ENCODE measurements around the gene PTPRO. TPM values are rescaled to one million over a fixed set of nuclear protein-coding genes. Genes with fewer than 3 reads are reported as not detected.
A peak's percentile ranks its signal among the peaks of the same experiment; 100 is the strongest.

Gene PTPRO
- total RNA-seq: 10 to 100 TPM in 1 of 2 donors, 1 to 10 TPM in 1; 2.6 to 11.7 TPM
- polyA plus RNA-seq: 1 to 10 TPM; 2.7 to 4.1 TPM
- long read RNA-seq, donor 1: 0 reads
- long read RNA-seq, donor 2: 0 reads
- long read RNA-seq, donor 3: 0 reads
- long read RNA-seq, donor 4, partial matches to known transcripts: 0 of 1 reads
- long read RNA-seq, donor 4, other reads (novel, unspliced or antisense): 0 of 1 reads
- long read RNA-seq, donor 5: 0 reads

- ATAC-seq (ENCODE audit: insufficient read depth, low FRiP score): peak; percentile 11
These were observed at the start of gene PTPRO for GRCh38 chr12:15322164-15323061. TSS of gene PTPRO (plus strand) at chr12:15322508.

GRCh38 chr12:15273896-15274295 lies 48.4 kb upstream of the PTPRO start:
- Histone ChIP-seq H3K4me3 (no peak overlapping the region), H3K9ac (ENCODE audit: insufficient read depth in 1 of 2, low read length in 2 of 2) (no peak overlapping the region), H3K27me3 (ENCODE audit: control insufficient read depth in 3 of 3, insufficient read depth in 3 of 3, low read length in 2 of 3) (peaks cover 0 to 2% (median 0%) of the 10 kb centered on the region in 3 donors), H3K27ac (ENCODE audit: low read depth in 1 of 2, low read length in 1 of 2) (no peak overlapping the region), H3K4me1 (ENCODE audit: control insufficient read depth in 5 of 5, insufficient read depth in 5 of 5, low read length in 5 of 5) (peaks cover 0 to under 1% (median 0%) of the 10 kb centered on the region in 5 donors), H3K36me3 (ENCODE audit: control insufficient read depth in 4 of 4, insufficient read depth in 4 of 4, low read length in 4 of 4) (no peaks in the 10 kb centered on the region), H3K9me3 (ENCODE audit: control insufficient read depth in 4 of 4, insufficient read depth in 3 of 4, low read length in 3 of 4) (no peaks in the 10 kb centered on the region)
- 77 to 84% methylated on average over 3 of the region's 3 CpGs for WGBS, 2 donors
- DNase-seq (no peak), ATAC-seq (ENCODE audit: insufficient read depth, low FRiP score) (no peak)
- TF ChIP-seq CTCF (IDR thresholded peaks at IDR 0.05; ENCODE audit: control extremely low read depth, extremely low read depth): no peak

More at GRCh38 chr12:15322164-15323061, at the start of gene PTPRO:
- H3K36me3 ChIP-seq (ENCODE audit: control insufficient read depth in 4 of 4, insufficient read depth in 4 of 4, low read length in 4 of 4): no peaks in the 10 kb centered on the region
- no peak within 1 kb of the TSS for H3K27ac ChIP-seq (ENCODE audit: low read depth in 1 of 2, low read length in 1 of 2)
- no peak for TF ChIP-seq CTCF (IDR thresholded peaks at IDR 0.05; ENCODE audit: control extremely low read depth, extremely low read depth)
- 1 to 2% methylated on average over 57 to 70 of the region's 70 CpGs for WGBS, 2 donors
- H3K27me3 ChIP-seq (ENCODE audit: control insufficient read depth in 3 of 3, insufficient read depth in 3 of 3, low read length in 2 of 3): peaks cover 0 to 29% (median 22%) of the 10 kb centered on the region in 3 donors
- peak; percentile 24 to 37 (median 35) for DNase-seq
- H3K4me1 ChIP-seq (ENCODE audit: control insufficient read depth in 5 of 5, insufficient read depth in 5 of 5, low read length in 5 of 5): peaks cover 0 to 12% (median 0%) of the 10 kb centered on the region in 5 donors
- H3K4me3 ChIP-seq: no peak within 1 kb of the TSS
- H3K9ac ChIP-seq (ENCODE audit: insufficient read depth in 1 of 2, low read length in 2 of 2): peak within 1 kb of the TSS in 1 of 2 donors; percentile 42
- H3K9me3 ChIP-seq (ENCODE audit: control insufficient read depth in 4 of 4, insufficient read depth in 3 of 4, low read length in 3 of 4): peaks cover 0 to 3% (median 0%) of the 10 kb centered on the region in 4 donors

GRCh38 chr12:15274561-15274967 lies 47.7 kb upstream of the PTPRO start:
- Histone ChIP-seq H3K27me3 (ENCODE audit: control insufficient read depth in 3 of 3, insufficient read depth in 3 of 3, low read length in 2 of 3) (peaks cover 0 to 2% (median 0%) of the 10 kb centered on the region in 3 donors), H3K4me1 (ENCODE audit: control insufficient read depth in 5 of 5, insufficient read depth in 5 of 5, low read length in 5 of 5) (peaks cover 0 to 6% (median 0%) of the 10 kb centered on the region in 5 donors), H3K9me3 (ENCODE audit: control insufficient read depth in 4 of 4, insufficient read depth in 3 of 4, low read length in 3 of 4) (no peaks in the 10 kb centered on the region), H3K27ac (ENCODE audit: low read depth in 1 of 2, low read length in 1 of 2) (peak overlapping the region in 1 of 2 donors; percentile 64), H3K9ac (ENCODE audit: insufficient read depth in 1 of 2, low read length in 2 of 2) (no peak overlapping the region), H3K4me3 (no peak overlapping the region), H3K36me3 (ENCODE audit: control insufficient read depth in 4 of 4, insufficient read depth in 4 of 4, low read length in 4 of 4) (no peaks in the 10 kb centered on the region)
- no peak for DNase-seq
- WGBS, 2 donors: 49 to 61% methylated on average over 3 of the region's 3 CpGs
- no peak for TF ChIP-seq CTCF (IDR thresholded peaks at IDR 0.05; ENCODE audit: control extremely low read depth, extremely low read depth)
- ATAC-seq (ENCODE audit: insufficient read depth, low FRiP score): peak; percentile 42
